Subcutaneous adipose tissue (tissue), 4 donors: ENCODE data around the gene DNAH10. TPM values are rescaled to one million over a fixed set of nuclear protein-coding genes. Genes with fewer than 3 reads are reported as not detected.

Experiments used
- CTCF ChIP-seq: fragments of 450-650 bp; IDR thresholded peaks from one replicate; pipeline ENCODE4 v1.5.1; 2016; ENCODE audit warnings: low read depth, mild to moderate bottlenecking, control low read depth, antibody characterized with exemption, moderate library complexity
- total RNA-seq, 4 donors: library from RNA; depleted of rRNA; stranded (reverse); fragments of >200 nt; gene quantifications; one replicate each; pipeline ENCODE4 v1.1.0, GENCODE V29; 2016

DNAH10 gene
- total RNA-seq, 4 donors from 2014 or later = under 0.01 to 0.19 (median 0.08) TPM

- no peak for TF ChIP-seq CTCF
Observed at GRCh38 chr12:123948796-123949769, 187.0 kb downstream of the DNAH10 start.

GRCh38 chr12:123949770-123950165, 187.7 kb downstream of the DNAH10 start:
- TF ChIP-seq CTCF = no peak

DNA sequence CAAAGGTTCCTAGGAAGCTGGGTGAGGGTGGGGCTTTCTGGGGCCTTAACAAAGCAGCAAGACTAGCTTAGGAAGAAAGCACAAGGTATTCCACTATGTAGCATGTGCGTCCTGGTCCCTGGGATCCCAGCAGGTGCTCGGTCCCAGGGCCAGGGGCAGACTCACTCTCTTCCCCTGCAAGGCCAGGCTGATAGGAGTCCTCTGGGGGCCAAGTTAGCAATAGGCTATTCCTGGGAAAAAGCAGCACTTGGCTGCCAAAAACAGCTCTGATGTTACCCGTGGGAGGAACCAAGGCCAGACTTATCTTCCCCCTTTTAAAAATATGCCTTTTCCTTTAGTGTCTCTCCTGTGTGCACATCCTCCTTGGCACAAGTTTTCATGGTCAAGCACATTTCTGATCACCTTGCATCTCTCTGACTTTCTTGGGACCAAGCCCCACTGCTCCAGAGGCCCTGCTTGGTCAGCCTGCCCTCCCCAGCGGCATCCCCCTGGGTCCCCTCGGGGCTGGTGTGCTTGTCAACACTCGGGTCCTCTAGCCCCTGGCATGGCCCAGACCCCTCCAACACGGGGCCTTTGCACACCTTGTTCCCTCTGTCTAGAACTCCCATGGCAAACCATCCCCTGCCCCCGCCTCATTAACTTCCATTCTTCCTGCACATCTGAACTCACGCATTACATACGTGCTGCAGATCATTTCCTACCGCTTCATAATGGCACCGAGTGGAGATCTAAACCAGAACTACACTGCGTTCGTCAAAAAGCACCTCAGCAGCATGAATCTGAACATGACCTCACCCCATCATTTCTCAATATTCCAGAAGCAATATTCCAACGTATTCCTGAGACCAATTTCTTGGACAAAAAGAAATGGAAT, 188.6 kb downstream of the DNAH10 start:
- TF ChIP-seq CTCF = no peak

- no peak for TF ChIP-seq CTCF
Observed at GRCh38 chr12:123951467-123951866, 189.4 kb downstream of the DNAH10 start.

- TF ChIP-seq CTCF = no peak
Observed at GRCh38 chr12:123952037-123952436, 189.9 kb downstream of the DNAH10 start.

DNA sequence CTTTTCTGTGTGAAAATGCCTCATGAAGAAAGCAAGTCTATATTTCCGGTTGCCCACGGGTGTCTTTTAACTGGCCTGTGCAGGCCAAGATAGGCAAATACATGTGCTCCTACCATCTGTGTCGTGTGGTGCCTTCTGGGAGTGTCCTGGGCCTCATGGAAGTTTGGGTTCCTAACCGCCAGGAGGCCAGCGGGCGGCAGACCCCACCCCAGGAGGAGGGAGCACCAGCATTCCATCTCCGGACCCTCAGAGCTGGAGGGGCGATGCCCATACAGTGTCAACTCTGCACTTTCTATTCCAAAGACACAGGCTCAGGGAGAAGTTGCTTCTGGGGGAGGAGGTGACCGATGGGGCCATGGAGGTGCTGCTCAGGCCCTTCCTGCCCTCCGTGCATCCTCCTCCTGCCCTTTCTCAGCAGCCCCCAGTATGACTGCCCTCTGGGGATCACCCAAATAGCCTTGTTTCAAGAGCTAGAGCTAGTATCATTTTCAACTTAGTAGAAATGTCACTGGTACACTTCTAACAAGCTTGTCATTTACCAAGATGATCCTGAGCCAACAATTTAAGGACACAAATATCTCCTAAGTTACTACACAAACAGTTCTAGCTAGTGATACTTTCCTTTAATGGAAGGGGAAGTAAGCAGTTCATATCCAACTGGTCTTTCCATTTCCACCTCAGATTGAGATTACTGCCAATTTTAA, 192.7 kb downstream of the DNAH10 start:
- no peak for TF ChIP-seq CTCF
